ENCODE results near the gene PAX2. TPM values are rescaled to one million over a fixed set of nuclear protein-coding genes. Genes with fewer than 3 reads are reported as not detected.

PAX2 gene
- total RNA-seq, 2 experiments from 2014 or later, result not detected

GRCh38 chr10:100780324-100780723 lies 34.9 kb downstream of the PAX2 start:
- POLR2A ChIA-PET, result no interaction called here
- no peaks in the 10 kb centered on the region for H3K4me1 Mint-ChIP-seq (ENCODE audit: low read depth)
- no peak overlapping the region for H3K27ac Mint-ChIP-seq
- intact Hi-C loops (cut with micrococcal nuclease), result no loop called here
- TF ChIP-seq CTCF (IDR thresholded peaks at IDR 0.05), result no peak
- ATAC-seq (no peak), DNase-seq (no peak)
- no peaks in the 10 kb centered on the region for H3K9me3 Mint-ChIP-seq
- H3K36me3 Mint-ChIP-seq (ENCODE audit: low read depth), result no peaks in the 10 kb centered on the region
- H3K4me3 Mint-ChIP-seq, result no peak overlapping the region
- CTCF ChIA-PET, result no interaction called here
- H3K27me3 Mint-ChIP-seq, result peaks cover 24% of the 10 kb centered on the region

GRCh38 chr10:100781145-100781665 lies 35.8 kb downstream of the PAX2 start:
- ChIA-PET CTCF (no interaction called here), POLR2A (no interaction called here)
- Mint-ChIP-seq H3K27me3 (peaks cover 19% of the 10 kb centered on the region), H3K4me1 (ENCODE audit: low read depth) (no peaks in the 10 kb centered on the region), H3K4me3 (no peak overlapping the region), H3K36me3 (ENCODE audit: low read depth) (no peaks in the 10 kb centered on the region), H3K9me3 (no peaks in the 10 kb centered on the region), H3K27ac (no peak overlapping the region)
- no peak for TF ChIP-seq CTCF (IDR thresholded peaks at IDR 0.05)
- no peak for ATAC-seq
- no peak for DNase-seq
- intact Hi-C loops (cut with micrococcal nuclease), result no loop called here

GRCh38 chr10:100782461-100783244 lies 37.3 kb downstream of the PAX2 start:
- peaks cover 22% of the 10 kb centered on the region for H3K27me3 Mint-ChIP-seq
- CTCF ChIA-PET, result no interaction called here
- no peak overlapping the region for H3K4me3 Mint-ChIP-seq
- no peaks in the 10 kb centered on the region for H3K4me1 Mint-ChIP-seq (ENCODE audit: low read depth)
- TF ChIP-seq CTCF (IDR thresholded peaks at IDR 0.05), result no peak
- ATAC-seq (no peak), DNase-seq (no peak)
- intact Hi-C loops (cut with micrococcal nuclease), result no loop called here
- no peaks in the 10 kb centered on the region for H3K36me3 Mint-ChIP-seq (ENCODE audit: low read depth)
- no peak overlapping the region for H3K27ac Mint-ChIP-seq
- POLR2A ChIA-PET, result no interaction called here
- H3K9me3 Mint-ChIP-seq, result no peaks in the 10 kb centered on the region

GRCh38 chr10:100784126-100784525 lies 38.7 kb downstream of the PAX2 start:
- TF ChIP-seq CTCF (IDR thresholded peaks at IDR 0.05), result no peak
- H3K9me3 Mint-ChIP-seq, result no peaks in the 10 kb centered on the region
- H3K27me3 Mint-ChIP-seq, result peaks cover 20% of the 10 kb centered on the region
- ATAC-seq, result no peak
- no peaks in the 10 kb centered on the region for H3K36me3 Mint-ChIP-seq (ENCODE audit: low read depth)
- no peaks in the 10 kb centered on the region for H3K4me1 Mint-ChIP-seq (ENCODE audit: low read depth)
- H3K27ac Mint-ChIP-seq, result no peak overlapping the region
- POLR2A ChIA-PET, result no interaction called here
- intact Hi-C loops (cut with micrococcal nuclease), result no loop called here
- DNase-seq, result no peak
- CTCF ChIA-PET, result interaction anchor here (0.9 kb wide), 1 partner anchor 40 kb away, joined by 3 read pairs; no protein-coding TSS in a partner anchor
- no peak overlapping the region for H3K4me3 Mint-ChIP-seq

GRCh38 chr10:100786591-100786990 lies 41.2 kb downstream of the PAX2 start:
- Mint-ChIP-seq H3K36me3 (ENCODE audit: low read depth) (no peaks in the 10 kb centered on the region), H3K4me1 (ENCODE audit: low read depth) (no peaks in the 10 kb centered on the region), H3K27ac (no peak overlapping the region), H3K27me3 (peaks cover 17% of the 10 kb centered on the region), H3K9me3 (no peaks in the 10 kb centered on the region), H3K4me3 (no peak overlapping the region)
- ATAC-seq (no peak), DNase-seq (no peak)
- intact Hi-C loops (cut with micrococcal nuclease), result no loop called here
- ChIA-PET CTCF (no interaction called here), POLR2A (interaction anchor here (1.0 kb wide), 1 partner anchor 9 kb away, joined by 3 read pairs; no protein-coding TSS in a partner anchor)
- TF ChIP-seq CTCF (IDR thresholded peaks at IDR 0.05), result no peak
